Dedifferentiated amniotic fluid mesenchymal stem cell (primary cell): Measurements from ENCODE around the gene HOMEZ.
A peak's percentile ranks its signal among the peaks of the same experiment; 100 is the strongest.

ENCODE experiments used
- DNase-seq: peaks from one replicate; pipeline ENCODE4 v3.0.0-alpha.2; 2016; ENCODE audit errors: extremely low spot score

The HOMEZ gene

GRCh38 chr14:23307687-23308644 lies 22.0 kb upstream of the HOMEZ start:
- DNase-seq, result no peak

GRCh38 chr14:23307146-23307530 lies 21.2 kb upstream of the HOMEZ start:
- DNase-seq, result no peak

GRCh38 chr14:23306412-23307145 lies 20.6 kb upstream of the HOMEZ start, which contains the start of gene BCL2L2:
BCL2L2 (plus strand) TSS chr14:23306833; CDS start chr14:23307768, 935 bp downstream.
- DNase-seq, result peak; percentile 83

GRCh38 chr14:23302290-23303225 lies 16.6 kb upstream of the HOMEZ start, which contains the start of gene PPP1R3E:
PPP1R3E (minus strand) TSS chr14:23302859; CDS start chr14:23302576, 283 bp downstream.
- no peak for DNase-seq

- no peak for DNase-seq
These were observed 16.0 kb upstream of the HOMEZ start for GRCh38 chr14:23301969-23302289.

GRCh38 chr14:23301288-23301968 lies 15.5 kb upstream of the HOMEZ start:
- peak; percentile 97 for DNase-seq

- peak; percentile 22 for DNase-seq
These were observed 14.8 kb upstream of the HOMEZ start for GRCh38 chr14:23300687-23301223.

- no peak for DNase-seq
These were observed 14.2 kb upstream of the HOMEZ start for GRCh38 chr14:23299986-23300686.

GRCh38 chr14:23299211-23299957 lies 13.5 kb upstream of the HOMEZ start:
- peak; percentile 59 for DNase-seq

GRCh38 chr14:23297611-23298277 lies 11.8 kb upstream of the HOMEZ start:
- no peak for DNase-seq

GRCh38 chr14:23297096-23297495 lies 11.2 kb upstream of the HOMEZ start:
- no peak for DNase-seq

GRCh38 chr14:23296012-23296777 lies 10.3 kb upstream of the HOMEZ start:
- DNase-seq, result no peak

- peak; percentile 41 for DNase-seq
These were observed 9.0 kb upstream of the HOMEZ start for GRCh38 chr14:23294734-23295561.

- DNase-seq, result no peak
These were observed 1.1 kb upstream of the HOMEZ start for GRCh38 chr14:23286902-23287479.

- no peak for DNase-seq
These were observed 357 bp downstream of the HOMEZ start for GRCh38 chr14:23285530-23286019.

GRCh38 chr14:23284654-23285529 lies 1.0 kb downstream of the HOMEZ start:
- DNase-seq, result peak; percentile 23
